ENCODE data around the gene MRPL49. TPM values are rescaled to one million over a fixed set of nuclear protein-coding genes. Genes with fewer than 3 reads are reported as not detected.

MRPL49 gene
- polyA plus RNA-seq (2011; rRNA removed) (55.5 and 61.8 TPM in 2 replicates), polyA plus RNA-seq (2017; fragmentation: RNase III; extraction: RNeasy Plus Mini Kit Qiagen cat#74134 plus additional on column Dnase treatment) (62.7 to 65.5 TPM (median 64.5 TPM) in 3 replicates), polyA minus RNA-seq (2011; rRNA and poly(A)+ RNA removed) (36.8 and 43.7 TPM in 2 replicates)
- 58.6 and 78.9 TPM in 2 replicates for polyA plus RNA-seq (2012; cell fraction: cytosol; rRNA removed)
- 49.9 and 81.5 TPM in 2 replicates for polyA plus RNA-seq (2012; cell fraction: nucleus; rRNA removed)

GRCh38 chr11:65121865-65122696, at the start of gene MRPL49, which contains the start of gene FAU:
MRPL49 (plus strand) TSS chr11:65122321; CDS start chr11:65122347, 26 bp downstream.
FAU (minus strand) TSS chr11:65122134; CDS start chr11:65121813, 321 bp downstream.
- WGBS (ENCODE audit: missing lambda C conversion rate): 1% methylated on average over 48 of the region's 64 CpGs
- peak; percentile 87 to 90 for ATAC-seq
- CTCF ChIA-PET: interaction anchor here (1.3 to 6.3 kb wide), 5 partner anchors 7 to 58 kb away, joined by 3 to 75 read pairs (median 19); partner anchors contain the start of genes CAPN1 and TM7SF2
- FAIRE-seq: peak; percentile 79
- TF ChIP-seq HDAC2 (IDR thresholded peaks at IDR 0.05): peak; percentile 79; the same call in 1 of the 2 replicates
- TF ChIP-seq MAZ (IDR thresholded peaks at IDR 0.05; ENCODE audit: borderline replicate concordance, low read depth, low read length): 0 out of 2 replicates have a peak, but pooled peaks have one; percentile 27
- TF ChIP-seq RCOR1 (IDR thresholded peaks at IDR 0.05; ENCODE audit: low read depth, low read length): no peak
- TF ChIP-seq TP53 (CRISPR knock-in tag; IDR thresholded peaks at IDR 0.05): 0 out of 2 replicates have a peak, but pooled peaks have one; percentile 40
- TF ChIP-seq HEYL (CRISPR knock-in tag; IDR thresholded peaks at IDR 0.05): no peak
- peak; percentile 36; the same call in 1 of the 2 replicates for TF ChIP-seq MYC (IDR thresholded peaks at IDR 0.05; ENCODE audit: borderline replicate concordance, low read length)
- no peak for TF ChIP-seq RAD21 (conservative IDR thresholded peaks at IDR 0.05 in 1 of 2, IDR thresholded peaks at IDR 0.05 in 1 of 2)
- TF ChIP-seq BCL3 (IDR thresholded peaks at IDR 0.05): peak; percentile 87
- 0 out of 2 replicates have a peak, but pooled peaks have one; percentile 32 for TF ChIP-seq BHLHE40 (IDR thresholded peaks at IDR 0.05; ENCODE audit: low read depth, low read length)
- peak; percentile 90 for TF ChIP-seq PHF8 (IDR thresholded peaks at IDR 0.05; ENCODE audit: borderline replicate concordance, low read depth)
- no peak for TF ChIP-seq FOSL2 (IDR thresholded peaks at IDR 0.05)
- TF ChIP-seq FOSL2 (CRISPR knock-in tag; IDR thresholded peaks at IDR 0.05): no peak
- peak; percentile 77 for TF ChIP-seq MAX (IDR thresholded peaks at IDR 0.05)
- peak; percentile 89 to 95; a peak in 4 of 5 replicates for TF ChIP-seq JUN (IDR thresholded peaks at IDR 0.05)
- TF ChIP-seq POLR2AphosphoS2 (conservative IDR thresholded peaks at IDR 0.05; ENCODE audit: low read length): no peak
- TF ChIP-seq MAFK (IDR thresholded peaks at IDR 0.05; ENCODE audit: partially characterized antibody): no peak
- TF ChIP-seq POLR2A (IDR thresholded peaks at IDR 0.05; ENCODE audit: low read length): peak; percentile 95
- peak; percentile 93 for TF ChIP-seq KDM5A (IDR thresholded peaks at IDR 0.05)
- peaks cover 20% of the 10 kb centered on the region; the same call in 2 of the 3 replicates for H3K4me1 ChIP-seq
- peak within 1 kb of the TSS; percentile 71 for H3K4me3 ChIP-seq
- peak; percentile 94 to 98 for DNase-seq (ENCODE audit: low read depth in 1 of 2, low spot score in 1 of 2)
- peak within 1 kb of the TSS; percentile 92 for H3K4me2 ChIP-seq
- H3K27ac ChIP-seq: peak within 1 kb of the TSS; percentile 88 to 94
- H3K9me3 ChIP-seq: no peaks in the 10 kb centered on the region
- POLR2A ChIA-PET: interaction anchor here (0.7 to 2.5 kb wide), 13 partner anchors 9 to 541 kb away, joined by 3 to 37 read pairs (median 5); partner anchors contain the start of genes CAPN1, SYVN1, TM7SF2 and VPS51

GRCh38 chr11:65072631-65072966, 49.5 kb upstream of the MRPL49 start:
- WGBS (ENCODE audit: missing lambda C conversion rate): 38% methylated on average over 1 of the region's 1 CpG
- peaks cover under 1% of the 10 kb centered on the region; the same call in 1 of the 3 replicates for H3K4me1 ChIP-seq
- H3K4me2 ChIP-seq: no peak overlapping the region
- no peaks in the 10 kb centered on the region for H3K9me3 ChIP-seq
- FAIRE-seq (no peak), DNase-seq (ENCODE audit: low read depth in 1 of 2, low spot score in 1 of 2) (no peak), ATAC-seq (peak; percentile 7 to 10; a peak in 2 of 6 replicates)
- H3K27ac ChIP-seq: no peak overlapping the region
- no peak overlapping the region for H3K4me3 ChIP-seq
- ChIA-PET POLR2A (interaction anchor here (0.5 kb wide), 1 partner anchor 50 kb away, joined by 3 read pairs; no protein-coding TSS in a partner anchor), CTCF (interaction anchor here (0.6 to 2.2 kb wide), 6 partner anchors 9 to 730 kb away, joined by 3 to 6 read pairs (median 3); partner anchors contain the start of genes ARL2 and ZNHIT2)
- TF ChIP-seq FOSL2 (IDR thresholded peaks at IDR 0.05) (no peak), FOSL2 (CRISPR knock-in tag; IDR thresholded peaks at IDR 0.05) (no peak), JUNB (IDR thresholded peaks at IDR 0.05) (no peak)

- FAIRE-seq (no peak), ATAC-seq (peak; percentile 37 to 48; a peak in 5 of 6 replicates), DNase-seq (ENCODE audit: low read depth in 1 of 2, low spot score in 1 of 2) (peak in 1 of 2 experiments; percentile 52)
- Histone ChIP-seq H3K9me3 (no peaks in the 10 kb centered on the region), H3K27ac (no peak overlapping the region), H3K4me3 (no peak overlapping the region), H3K4me1 (peaks cover 22% of the 10 kb centered on the region), H3K4me2 (no peak overlapping the region)
- no peak for TF ChIP-seq GATA3 (IDR thresholded peaks at IDR 0.05; ENCODE audit: borderline replicate concordance)
- TF ChIP-seq HOXB13 (CRISPR knock-in tag; IDR thresholded peaks at IDR 0.05; ENCODE audit: low read depth): no peak
- no peak for TF ChIP-seq CHD4 (IDR thresholded peaks at IDR 0.05; ENCODE audit: borderline replicate concordance)
- no peak for TF ChIP-seq HES2 (IDR thresholded peaks at IDR 0.05)
- no peak for TF ChIP-seq HMGXB4 (CRISPR knock-in tag; IDR thresholded peaks at IDR 0.05; ENCODE audit: borderline replicate concordance)
- no peak for TF ChIP-seq CBX2 (IDR thresholded peaks at IDR 0.05; ENCODE audit: borderline replicate concordance, low read depth)
- TF ChIP-seq USF2 (IDR thresholded peaks at IDR 0.05): no peak
- TF ChIP-seq KDM1A (IDR thresholded peaks at IDR 0.05; ENCODE audit: low read depth): no peak
- TF ChIP-seq FOSL2 (IDR thresholded peaks at IDR 0.05): no peak
- TF ChIP-seq FOSL2 (CRISPR knock-in tag; IDR thresholded peaks at IDR 0.05): no peak
- no peak for TF ChIP-seq JUNB (IDR thresholded peaks at IDR 0.05)
- ChIA-PET POLR2A (no interaction called here), CTCF (interaction anchor here (0.7 to 5.5 kb wide), 13 partner anchors 9 to 230 kb away, joined by 3 to 35 read pairs (median 4); partner anchors contain the start of gene ARL2)
- WGBS (ENCODE audit: missing lambda C conversion rate): 70% methylated on average over 4 of the region's 4 CpGs
These were observed 44.7 kb upstream of the MRPL49 start for GRCh38 chr11:65077451-65077850.
